HepG2 (cell line): ENCODE results near the gene MAST1. TPM values are rescaled to one million over a fixed set of nuclear protein-coding genes. Genes with fewer than 3 reads are reported as not detected.

Experiments used
- AKAP8 ChIP-seq: sonication (generic); formaldehyde crosslinking; IDR thresholded peaks from 2 replicates; pipeline ENCODE4 v1.5.1; 2020; ENCODE audit warnings: mild to moderate bottlenecking, missing genetic modification reagents
- ARID5B ChIP-seq: IDR thresholded peaks from 2 replicates; pipeline ENCODE4 v1.4.0; 2020; ENCODE audit warnings: mild to moderate bottlenecking, missing genetic modification reagents
- ATF2 ChIP-seq: sonication (generic); formaldehyde crosslinking; IDR thresholded peaks from 2 replicates; pipeline ENCODE4 v1.4.0; 2020; ENCODE audit warnings: missing genetic modification reagents
- DMAP1 ChIP-seq: IDR thresholded peaks from 2 replicates; pipeline ENCODE4 v1.6.1; 2016
- HMGXB3 ChIP-seq: sonication (generic); formaldehyde crosslinking; IDR thresholded peaks from 2 replicates; pipeline ENCODE4 v1.4.0; 2020; ENCODE audit warnings: missing genetic modification reagents, borderline replicate concordance
- HMGXB4 ChIP-seq, 2 experiments: sonication (generic) in 1 of 2; formaldehyde crosslinking in 1 of 2; IDR thresholded peaks; 2 replicates each; pipeline versions ENCODE4 v1.4.0 to v1.6.1; 2018 to 2020; ENCODE audit warnings: missing genetic modification reagents in 2 of 2, borderline replicate concordance in 1 of 2, low read depth in 1 of 2, mild to moderate bottlenecking in 1 of 2, missing biosample characterization in 1 of 2
- MED13 ChIP-seq: sonication (generic); formaldehyde crosslinking; IDR thresholded peaks from 2 replicates; pipeline ENCODE4 v1.5.0; 2020; ENCODE audit warnings: missing genetic modification reagents
- TFDP1 ChIP-seq: IDR thresholded peaks from 2 replicates; pipeline ENCODE4 v1.6.1; 2016; ENCODE audit warnings: missing compliant biosample characterization, missing genetic modification reagents, borderline replicate concordance
- ZBTB8A ChIP-seq: sonication (generic); formaldehyde crosslinking; IDR thresholded peaks from 2 replicates; pipeline ENCODE4 v1.4.0; 2020; ENCODE audit warnings: mild to moderate bottlenecking, low read depth, missing genetic modification reagents, borderline replicate concordance
- ZNF205 ChIP-seq: IDR thresholded peaks from 2 replicates; pipeline ENCODE4 v1.6.1; 2018; ENCODE audit warnings: missing biosample characterization, missing genetic modification reagents
- ZNF230 ChIP-seq: sonication (generic); formaldehyde crosslinking; IDR thresholded peaks from 2 replicates; pipeline ENCODE4 v1.4.0; 2020; ENCODE audit warnings: mild to moderate bottlenecking, missing genetic modification reagents
- polyA plus RNA-seq, 8 experiments: library from polyadenylated mRNA; depleted of rRNA in 3 of 8; stranded (reverse) in 7 of 8; unstranded in 1 of 8; fragments of >200 nt; fragmentation: Illumina TruSeq in 4 of 8; extraction: Trizol in 4 of 8; gene quantifications; 2 replicates each; pipeline versions ENCODE4 v1.2.1 to v1.2.3, GENCODE V29; 2011 to 2016; ENCODE audit warnings: low read depth in 4 of 8, missing spikeins in 1 of 8, mixed read lengths in 1 of 8; ENCODE audit not compliant: insufficient read depth in 1 of 8
- total RNA-seq, 5 experiments: library from RNA; depleted of rRNA; stranded (reverse); fragments of >200 nt; fragmentation: Illumina TruSeq; extraction: Trizol; gene quantifications; 2 replicates each; pipeline ENCODE4 v1.2.3, GENCODE V29; 2016; ENCODE audit warnings: low read depth in 1 of 5

Gene MAST1
- total and polyA plus RNA-seq, 2 of the 13 experiments (the other 11 are each of a cell fraction or from before 2014, with no cell fraction given) = 0.73 to 4.7 TPM

GRCh38 chr19:12884926-12885748 lies 46.8 kb downstream of the MAST1 start (continued):
- no peak for TF ChIP-seq ZNF230 (CRISPR knock-in tag)
- TF ChIP-seq DMAP1 (CRISPR knock-in tag) = 0 out of 2 replicates have a peak, but pooled peaks have one; percentile 34
- TF ChIP-seq ZNF205 = 0 out of 2 replicates have a peak, but pooled peaks have one; percentile 10
- TF ChIP-seq AKAP8 (CRISPR knock-in tag) = no peak
- TF ChIP-seq ARID5B (CRISPR knock-in tag) = peak; percentile 16; the same call in 1 of the 2 replicates
- TF ChIP-seq ZBTB8A (CRISPR knock-in tag) = no peak
- peak; percentile 37; the same call in 1 of the 2 replicates for TF ChIP-seq TFDP1 (CRISPR knock-in tag)
- TF ChIP-seq ATF2 (CRISPR knock-in tag) = no peak
- TF ChIP-seq HMGXB3 (CRISPR knock-in tag) = no peak
- peak; percentile 84; a peak in 3 of 4 replicates for TF ChIP-seq HMGXB4 (CRISPR knock-in tag; IDR thresholded peaks at IDR 0.05; ENCODE audit: borderline replicate concordance in 1 of 2, low read depth in 1 of 2)
- TF ChIP-seq MED13 = no peak
